ENCODE data around the gene SLC46A2. TPM values are rescaled to one million over a fixed set of nuclear protein-coding genes. Genes with fewer than 3 reads are reported as not detected.
A peak's percentile ranks its signal among the peaks of the same experiment; 100 is the strongest.

SLC46A2 gene
- total RNA-seq = not detected in 2 replicates

GRCh38 chr9:112890106-112891081 lies at the start of gene SLC46A2:
TSS of gene SLC46A2 (minus strand) at chr9:112890876. CDS start at chr9:112890681, 195 bp downstream.
- no peak for DNase-seq (ENCODE audit: extremely low read depth, low read depth, low spot score)

DNA sequence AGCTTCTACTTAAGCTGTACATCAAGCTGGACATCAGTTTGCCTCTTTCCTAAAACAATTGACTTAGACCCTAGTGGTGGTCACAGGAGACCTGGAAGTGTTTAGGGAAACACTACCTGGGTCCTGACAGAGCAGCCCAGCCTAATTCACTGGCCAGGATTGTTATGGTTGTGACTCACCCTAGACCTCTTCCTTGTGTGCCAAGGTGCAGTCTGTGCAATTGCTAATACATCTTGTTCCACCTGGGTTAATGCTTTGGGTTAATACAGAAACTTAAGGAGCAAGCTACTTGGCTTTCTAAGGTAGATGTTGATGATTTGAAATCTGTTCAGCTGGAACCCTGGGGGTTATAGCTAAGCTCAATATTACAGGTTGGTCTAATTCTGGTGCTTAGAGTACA lies 48.7 kb upstream of the SLC46A2 start:
- DNase-seq (ENCODE audit: extremely low read depth, low read depth, low spot score) = no peak

- DNase-seq (ENCODE audit: extremely low read depth, low read depth, low spot score) = no peak
Observed at GRCh38 chr9:112933696-112934095, 43.0 kb upstream of the SLC46A2 start.

DNA sequence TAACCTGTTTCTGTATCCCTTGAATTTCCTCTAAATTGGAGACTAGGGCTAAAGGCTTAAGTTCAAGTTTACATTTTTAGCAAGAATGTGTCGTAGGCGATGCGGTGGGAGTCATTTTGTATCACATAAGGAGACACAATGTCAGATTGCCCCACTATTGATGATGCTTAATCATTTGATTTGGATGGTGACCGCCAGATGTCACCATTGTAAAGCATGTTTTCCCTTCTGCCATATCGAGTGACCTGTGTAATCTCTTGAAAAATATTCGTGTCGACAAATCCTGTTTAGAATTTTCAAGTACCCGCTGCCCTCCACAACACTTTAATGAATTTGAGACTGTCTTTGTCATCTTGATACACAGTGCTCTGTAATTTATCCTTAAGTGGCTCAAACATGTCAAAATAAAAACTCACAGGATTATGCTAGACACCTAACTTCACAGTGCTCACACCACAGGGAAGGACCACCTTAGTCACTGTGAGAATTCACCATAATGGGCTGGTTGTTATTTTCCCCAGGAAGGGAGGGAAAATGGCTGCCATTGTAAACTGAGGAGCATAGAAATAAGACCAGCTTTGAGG lies 34.5 kb upstream of the SLC46A2 start:
- DNase-seq (ENCODE audit: extremely low read depth, low read depth, low spot score) = no peak

DNA sequence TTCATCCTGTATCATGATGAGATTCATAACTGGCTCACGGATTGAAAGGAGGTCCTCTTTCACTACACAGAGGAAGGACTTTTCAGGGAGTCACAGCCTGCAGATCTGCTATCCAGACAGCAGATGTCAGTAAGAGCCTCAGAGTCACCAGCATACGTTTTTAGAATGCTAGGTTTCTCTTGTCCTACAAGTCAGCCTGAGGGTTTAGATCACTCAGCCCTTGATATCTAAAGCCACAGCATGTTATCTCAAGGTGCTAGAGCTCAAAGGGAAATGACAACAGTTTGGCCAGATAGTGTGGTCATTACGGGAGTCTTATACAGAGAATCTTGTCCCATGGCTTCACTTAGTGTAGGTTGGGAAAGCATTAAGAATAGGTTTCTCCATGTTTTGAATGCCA lies 30.9 kb upstream of the SLC46A2 start:
- DNase-seq (ENCODE audit: extremely low read depth, low read depth, low spot score) = no peak

DNA sequence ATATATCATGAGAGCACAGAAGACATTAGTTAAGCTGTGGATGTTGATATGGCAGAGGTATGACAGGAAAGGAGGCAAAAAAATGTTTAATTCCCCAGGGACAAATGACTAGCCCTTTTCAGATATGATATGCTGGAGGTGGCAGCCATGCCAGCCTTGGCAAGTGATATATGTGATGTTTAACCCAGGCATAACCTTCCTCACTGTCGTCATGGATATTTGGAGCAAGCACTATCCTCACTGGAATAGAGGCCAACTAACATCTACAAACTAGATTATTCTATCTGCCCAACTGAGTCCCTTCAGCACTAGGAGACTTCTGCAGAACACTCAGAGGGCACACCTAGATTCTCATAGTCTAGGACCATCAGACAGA lies 27.3 kb upstream of the SLC46A2 start:
- no peak for DNase-seq (ENCODE audit: extremely low read depth, low read depth, low spot score)

- DNase-seq (ENCODE audit: extremely low read depth, low read depth, low spot score) = no peak
Observed at GRCh38 chr9:112917047-112917986, 26.6 kb upstream of the SLC46A2 start.

DNA sequence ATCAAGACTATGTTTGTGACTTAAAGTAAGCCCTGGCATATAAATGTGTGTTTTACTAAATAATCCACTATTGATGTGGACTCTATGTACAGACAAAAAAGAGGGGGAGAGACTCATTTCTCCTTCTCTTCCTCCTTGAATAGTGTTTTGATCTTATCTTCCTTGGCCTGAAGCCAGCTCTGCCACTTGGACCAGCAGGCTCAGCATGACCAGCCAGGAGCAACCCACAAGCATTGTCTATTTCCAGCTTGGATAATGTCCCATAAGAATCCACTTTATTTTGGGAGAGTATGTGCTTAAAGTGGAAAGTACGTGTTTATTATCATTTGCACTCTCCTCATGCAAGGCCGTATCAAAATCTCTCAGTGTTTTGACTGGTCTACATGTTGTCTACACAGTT lies 23.8 kb upstream of the SLC46A2 start:
- DNase-seq (ENCODE audit: extremely low read depth, low read depth, low spot score) = no peak

GRCh38 chr9:112913326-112913725 lies 22.6 kb upstream of the SLC46A2 start:
- DNase-seq (ENCODE audit: extremely low read depth, low read depth, low spot score) = no peak

GRCh38 chr9:112912636-112913035 lies 22.0 kb upstream of the SLC46A2 start:
- DNase-seq (ENCODE audit: extremely low read depth, low read depth, low spot score) = no peak

GRCh38 chr9:112911736-112912135 lies 21.1 kb upstream of the SLC46A2 start:
- no peak for DNase-seq (ENCODE audit: extremely low read depth, low read depth, low spot score)

- DNase-seq (ENCODE audit: extremely low read depth, low read depth, low spot score) = no peak
Observed at GRCh38 chr9:112905084-112905483, 14.4 kb upstream of the SLC46A2 start.

- no peak for DNase-seq (ENCODE audit: extremely low read depth, low read depth, low spot score)
Observed at GRCh38 chr9:112900901-112901300, 10.2 kb upstream of the SLC46A2 start.

GRCh38 chr9:112900488-112900887 lies 9.8 kb upstream of the SLC46A2 start:
- DNase-seq (ENCODE audit: extremely low read depth, low read depth, low spot score) = no peak

DNA sequence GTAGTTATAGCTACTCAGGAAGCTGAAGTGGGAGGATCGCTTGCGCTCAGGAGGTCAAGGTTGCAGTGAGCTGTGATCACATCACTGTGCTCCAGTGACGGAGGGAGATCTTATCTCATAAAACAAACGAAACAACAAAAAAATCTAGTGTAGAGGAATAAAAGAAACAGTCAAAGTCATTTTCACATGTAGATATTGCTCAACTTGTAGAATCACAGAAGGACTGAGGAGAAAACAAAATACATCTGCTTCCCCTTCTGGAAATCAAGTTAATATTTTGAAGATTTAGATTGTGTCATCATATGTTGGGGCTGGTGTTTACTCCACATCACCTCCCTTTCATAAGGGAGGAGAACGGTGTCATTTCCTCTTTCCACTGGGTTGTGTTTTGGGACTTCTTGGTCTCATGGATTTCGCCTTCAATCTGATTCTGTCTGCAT lies 8.2 kb upstream of the SLC46A2 start:
- DNase-seq (ENCODE audit: extremely low read depth, low read depth, low spot score) = no peak

- DNase-seq (ENCODE audit: extremely low read depth, low read depth, low spot score) = no peak
Observed at GRCh38 chr9:112896131-112896530, 5.5 kb upstream of the SLC46A2 start.

DNA sequence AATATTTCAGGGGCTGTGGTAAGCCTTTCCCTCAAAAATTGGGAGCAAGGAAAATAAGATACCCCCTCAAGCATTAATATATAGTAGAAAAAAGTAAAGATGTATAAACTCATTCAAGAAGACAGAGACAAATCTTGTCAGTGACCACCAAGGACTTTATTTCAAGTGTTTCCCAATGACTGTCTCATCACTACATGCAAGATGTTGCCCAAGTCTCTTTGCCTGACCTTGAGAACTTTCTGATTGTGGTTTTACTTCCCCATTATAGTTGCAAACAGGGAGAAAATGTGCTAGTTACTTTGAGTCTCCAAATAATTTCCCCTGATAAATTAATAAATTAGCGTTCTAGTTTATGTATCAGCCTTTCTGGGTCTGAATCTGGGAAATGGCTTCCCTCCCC lies 4.0 kb upstream of the SLC46A2 start:
- DNase-seq (ENCODE audit: extremely low read depth, low read depth, low spot score) = no peak

GRCh38 chr9:112894041-112894440 lies 3.4 kb upstream of the SLC46A2 start:
- peak; percentile 14 for DNase-seq (ENCODE audit: extremely low read depth, low read depth, low spot score)

GRCh38 chr9:112892981-112893380 lies 2.3 kb upstream of the SLC46A2 start:
- DNase-seq (ENCODE audit: extremely low read depth, low read depth, low spot score) = no peak

GRCh38 chr9:112891521-112891920 lies 845 bp upstream of the SLC46A2 start:
- DNase-seq (ENCODE audit: extremely low read depth, low read depth, low spot score) = no peak

GRCh38 chr9:112887381-112887780 lies 3.3 kb downstream of the SLC46A2 start:
- DNase-seq (ENCODE audit: extremely low read depth, low read depth, low spot score) = no peak
